Measurements from ENCODE around the gene FAM76B. TPM values are rescaled to one million over a fixed set of nuclear protein-coding genes. Genes with fewer than 3 reads are reported as not detected.

FAM76B gene
- total and polyA plus RNA-seq, 2 of the 13 experiments (the other 11 are each of a cell fraction or from before 2014, with no cell fraction given): 20.2 to 24.2 TPM

DNA sequence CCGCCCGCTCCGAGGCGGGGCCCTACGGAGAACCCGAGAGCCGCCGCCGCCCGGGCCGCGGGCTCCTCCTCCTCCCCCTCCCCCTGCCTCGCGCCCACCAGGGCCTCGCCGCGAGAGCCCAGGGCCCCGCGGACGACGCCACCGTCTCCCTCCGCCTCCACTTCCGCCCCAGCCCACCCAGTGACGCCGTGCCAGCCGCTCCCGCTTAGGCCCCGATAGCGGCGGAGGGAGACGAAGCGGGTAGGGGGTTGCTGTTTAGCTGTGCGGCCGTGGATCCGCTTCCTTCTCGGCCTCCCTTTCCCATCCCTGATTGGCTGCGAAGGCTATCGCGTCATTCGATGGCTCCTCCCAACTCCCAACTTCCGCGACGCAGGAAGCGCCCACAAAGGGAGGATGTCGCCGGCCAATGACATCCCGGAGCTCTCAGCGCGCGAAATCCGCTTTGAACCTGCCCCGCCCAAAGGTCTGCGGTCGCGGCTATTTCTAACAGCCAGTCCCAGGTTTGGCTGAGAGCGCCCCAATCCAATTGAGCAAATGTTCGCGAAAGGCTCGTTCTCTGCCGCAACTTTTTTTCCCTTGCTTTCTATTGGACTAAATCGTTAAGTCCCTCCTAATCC lies at the start of gene FAM76B (continued):
- no peak; the same call in 1 of the 2 replicates for TF ChIP-seq MYPOP (CRISPR knock-in tag; IDR thresholded peaks at IDR 0.05)
- TF ChIP-seq, protein P1, sequence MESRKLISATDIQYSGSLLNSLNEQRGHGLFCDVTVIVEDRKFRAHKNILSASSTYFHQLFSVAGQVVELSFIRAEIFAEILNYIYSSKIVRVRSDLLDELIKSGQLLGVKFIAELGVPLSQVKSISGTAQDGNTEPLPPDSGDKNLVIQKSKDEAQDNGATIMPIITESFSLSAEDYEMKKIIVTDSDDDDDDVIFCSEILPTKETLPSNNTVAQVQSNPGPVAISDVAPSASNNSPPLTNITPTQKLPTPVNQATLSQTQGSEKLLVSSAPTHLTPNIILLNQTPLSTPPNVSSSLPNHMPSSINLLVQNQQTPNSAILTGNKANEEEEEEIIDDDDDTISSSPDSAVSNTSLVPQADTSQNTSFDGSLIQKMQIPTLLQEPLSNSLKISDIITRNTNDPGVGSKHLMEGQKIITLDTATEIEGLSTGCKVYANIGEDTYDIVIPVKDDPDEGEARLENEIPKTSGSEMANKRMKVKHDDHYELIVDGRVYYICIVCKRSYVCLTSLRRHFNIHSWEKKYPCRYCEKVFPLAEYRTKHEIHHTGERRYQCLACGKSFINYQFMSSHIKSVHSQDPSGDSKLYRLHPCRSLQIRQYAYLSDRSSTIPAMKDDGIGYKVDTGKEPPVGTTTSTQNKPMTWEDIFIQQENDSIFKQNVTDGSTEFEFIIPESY (CRISPR knock-in tag; IDR thresholded peaks at IDR 0.05): 0 out of 2 replicates have a peak, but pooled peaks have one; percentile 34
- TF ChIP-seq BRD4 (CRISPR knock-in tag; IDR thresholded peaks at IDR 0.05): no peak; the same call in 1 of the 2 replicates
- no peak for TF ChIP-seq ZNF75D (CRISPR knock-in tag; IDR thresholded peaks at IDR 0.05; ENCODE audit: borderline replicate concordance)
- TF ChIP-seq ZNF329 (CRISPR knock-in tag; IDR thresholded peaks at IDR 0.05; ENCODE audit: low read depth): peak; percentile 84
- TF ChIP-seq BHLHE40 (IDR thresholded peaks at IDR 0.05; ENCODE audit: low read length): no peak
- peak; percentile 91 for TF ChIP-seq ZNF547 (CRISPR knock-in tag; IDR thresholded peaks at IDR 0.05)
- peak; percentile 83; the same call in 1 of the 2 replicates for TF ChIP-seq ZNF614 (CRISPR knock-in tag; IDR thresholded peaks at IDR 0.05; ENCODE audit: borderline replicate concordance)
- peak; percentile 89; the same call in 1 of the 2 replicates for TF ChIP-seq MYC (CRISPR knock-in tag; IDR thresholded peaks at IDR 0.05; ENCODE audit: borderline replicate concordance)
- TF ChIP-seq PHF5A (CRISPR knock-in tag; IDR thresholded peaks at IDR 0.05; ENCODE audit: low read depth, unreplicated experiment): no peak
- peak; percentile 94 for TF ChIP-seq THAP11 (CRISPR knock-in tag; IDR thresholded peaks at IDR 0.05)
- peak; percentile 61; the same call in 1 of the 2 replicates for TF ChIP-seq RFX5 (IDR thresholded peaks at IDR 0.05; ENCODE audit: low read depth, low read length)
- TF ChIP-seq ZBTB10 (CRISPR knock-in tag; IDR thresholded peaks at IDR 0.05; ENCODE audit: borderline replicate concordance): peak; percentile 25; the same call in 1 of the 2 replicates
- TF ChIP-seq, protein P2, sequence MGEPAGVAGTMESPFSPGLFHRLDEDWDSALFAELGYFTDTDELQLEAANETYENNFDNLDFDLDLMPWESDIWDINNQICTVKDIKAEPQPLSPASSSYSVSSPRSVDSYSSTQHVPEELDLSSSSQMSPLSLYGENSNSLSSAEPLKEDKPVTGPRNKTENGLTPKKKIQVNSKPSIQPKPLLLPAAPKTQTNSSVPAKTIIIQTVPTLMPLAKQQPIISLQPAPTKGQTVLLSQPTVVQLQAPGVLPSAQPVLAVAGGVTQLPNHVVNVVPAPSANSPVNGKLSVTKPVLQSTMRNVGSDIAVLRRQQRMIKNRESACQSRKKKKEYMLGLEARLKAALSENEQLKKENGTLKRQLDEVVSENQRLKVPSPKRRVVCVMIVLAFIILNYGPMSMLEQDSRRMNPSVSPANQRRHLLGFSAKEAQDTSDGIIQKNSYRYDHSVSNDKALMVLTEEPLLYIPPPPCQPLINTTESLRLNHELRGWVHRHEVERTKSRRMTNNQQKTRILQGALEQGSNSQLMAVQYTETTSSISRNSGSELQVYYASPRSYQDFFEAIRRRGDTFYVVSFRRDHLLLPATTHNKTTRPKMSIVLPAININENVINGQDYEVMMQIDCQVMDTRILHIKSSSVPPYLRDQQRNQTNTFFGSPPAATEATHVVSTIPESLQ (CRISPR knock-in tag; conservative IDR thresholded peaks at IDR 0.05): 0 out of 2 replicates have a peak, but pooled peaks have one; percentile 61
- no peak for TF ChIP-seq RFX1 (IDR thresholded peaks at IDR 0.05)
- TF ChIP-seq PRPF4 (IDR thresholded peaks at IDR 0.05; ENCODE audit: low read depth, low read length, poor library complexity, severe bottlenecking): no peak
- TF ChIP-seq PHF21A (CRISPR knock-in tag; IDR thresholded peaks at IDR 0.05): peak; percentile 95
- TF ChIP-seq ZNF253 (CRISPR knock-in tag; IDR thresholded peaks at IDR 0.05; ENCODE audit: borderline replicate concordance): peak; percentile 73; the same call in 1 of the 2 replicates
- TF ChIP-seq ZNF367 (CRISPR knock-in tag; IDR thresholded peaks at IDR 0.05; ENCODE audit: borderline replicate concordance): no peak
- peak; percentile 51 for TF ChIP-seq PITX1 (CRISPR knock-in tag; IDR thresholded peaks at IDR 0.05)
- TF ChIP-seq ZNF543 (CRISPR knock-in tag; IDR thresholded peaks at IDR 0.05): 0 out of 2 replicates have a peak, but pooled peaks have one; percentile 66
- no peak for TF ChIP-seq ZNF251 (CRISPR knock-in tag; IDR thresholded peaks at IDR 0.05)
- TF ChIP-seq NFIB (CRISPR knock-in tag; IDR thresholded peaks at IDR 0.05; ENCODE audit: borderline replicate concordance): no peak
